GM18868 (cell line): Measurements from ENCODE around the gene HABP4.
A peak's percentile ranks its signal among the peaks of the same experiment; 100 is the strongest.

Experiments
- ATAC-seq: cut with Tn5 transposase; IDR thresholded peaks from one replicate; pipeline ENCODE4 v1.9.1; 2021; ENCODE audit warnings: mild to moderate bottlenecking, moderate library complexity; ENCODE audit not compliant: unreplicated experiment

The HABP4 gene

DNA sequence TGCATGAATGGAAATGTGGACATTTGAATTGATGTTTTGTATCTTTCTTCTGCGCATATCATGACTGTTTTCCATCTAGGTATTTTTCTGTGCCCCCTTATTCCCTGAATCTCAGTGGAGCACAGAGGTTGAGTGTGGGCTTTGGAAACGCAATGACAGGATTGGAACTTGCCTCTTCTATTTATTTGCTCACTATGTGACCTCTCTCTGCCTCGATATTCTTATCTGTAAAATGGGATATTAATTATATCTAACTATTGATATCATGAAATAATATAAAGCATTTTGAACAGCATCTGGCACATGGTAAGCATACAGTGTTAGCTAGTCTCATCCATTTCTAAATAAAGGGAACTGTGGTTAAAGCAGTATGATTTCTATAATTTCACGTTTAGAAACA is 26.0 kb downstream of the HABP4 start:
- no peak for ATAC-seq

DNA sequence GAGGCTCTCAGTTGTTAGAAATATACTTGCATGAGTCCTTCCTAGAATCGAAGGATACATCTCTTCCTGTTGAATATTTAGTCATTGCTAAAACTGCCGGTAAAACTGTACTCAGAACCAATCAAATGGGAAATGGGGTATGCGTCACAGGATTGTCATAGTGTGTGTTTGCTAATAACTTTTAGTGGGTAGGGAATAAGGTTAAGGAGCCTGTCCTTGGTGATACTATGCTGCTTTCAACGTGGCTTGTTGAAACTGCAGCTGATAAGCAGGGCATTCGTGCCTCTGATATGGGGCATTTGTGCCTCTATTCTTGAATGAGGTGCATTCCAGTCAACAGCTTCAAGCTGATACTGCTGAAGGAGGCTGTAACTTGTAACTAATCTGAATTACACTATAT is 26.6 kb downstream of the HABP4 start:
- ATAC-seq = no peak

DNA sequence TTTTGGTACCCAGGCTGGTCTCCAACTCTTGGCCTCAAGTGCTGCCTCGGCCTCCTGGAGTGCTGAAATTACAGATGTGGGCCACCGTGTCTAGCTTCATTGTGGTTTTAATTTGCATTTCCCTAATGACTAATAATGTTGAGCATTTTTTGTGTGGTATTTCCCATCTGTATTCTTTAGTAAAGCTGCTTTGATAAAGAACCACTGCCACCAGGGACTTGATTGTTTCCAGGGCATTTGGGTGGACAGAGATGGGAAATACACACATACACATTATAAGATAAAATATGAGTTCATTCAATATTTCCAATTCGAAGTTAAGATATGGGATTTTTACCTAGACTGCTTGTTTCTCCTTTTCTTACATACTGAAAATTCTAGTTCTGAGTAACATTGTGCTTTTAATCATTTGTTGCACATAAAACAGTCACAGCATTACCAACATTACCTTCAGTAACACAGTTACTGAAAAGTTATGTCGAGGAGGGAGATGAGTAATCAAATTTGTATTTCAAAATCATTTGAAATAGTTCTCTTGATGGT is 28.9 kb downstream of the HABP4 start:
- ATAC-seq = peak; percentile 86

DNA sequence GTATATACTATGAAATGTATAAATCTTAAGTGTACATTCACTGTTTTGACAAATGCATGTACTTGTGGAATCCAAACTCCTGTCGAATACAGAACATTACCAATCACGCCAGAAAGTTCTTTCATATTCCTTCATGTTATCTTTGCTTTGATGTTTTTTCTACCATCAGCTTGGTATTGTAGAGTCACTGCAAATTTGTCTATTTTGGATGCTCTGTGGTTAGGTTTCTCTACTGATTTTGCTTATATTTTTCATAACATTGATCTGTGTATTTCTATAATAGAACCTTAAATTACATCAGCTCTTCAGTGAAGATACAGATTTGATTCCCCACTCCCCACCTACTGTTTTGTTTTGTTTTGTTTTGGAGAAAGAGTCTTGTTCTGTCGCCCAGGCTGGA is 30.8 kb downstream of the HABP4 start:
- ATAC-seq = no peak

DNA sequence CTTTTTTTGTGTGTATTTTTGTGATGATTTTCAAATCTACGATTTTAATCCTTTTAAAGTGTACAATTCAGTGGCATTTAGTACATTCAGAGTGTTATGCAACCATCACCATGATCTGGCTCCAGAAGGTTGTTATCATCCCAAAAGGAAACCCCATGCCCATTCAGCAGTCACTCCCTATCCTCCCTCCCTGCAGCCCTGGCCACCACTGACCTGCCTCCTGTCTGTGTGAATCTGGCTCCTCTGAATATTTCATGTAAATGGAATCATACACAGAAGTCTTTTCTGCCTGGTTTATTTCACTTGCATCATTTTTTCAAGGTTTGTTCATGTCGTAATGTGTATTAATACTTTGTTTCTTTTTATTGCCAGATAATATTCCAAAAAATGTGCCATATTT is 32.5 kb downstream of the HABP4 start:
- ATAC-seq = no peak

- ATAC-seq = no peak
Measured at GRCh38 chr9:96483197-96483596, 33.2 kb downstream of the HABP4 start.

GRCh38 chr9:96483733-96484390 is 33.9 kb downstream of the HABP4 start:
- ATAC-seq = no peak

GRCh38 chr9:96484521-96484931 is 34.6 kb downstream of the HABP4 start:
- ATAC-seq = peak; percentile 93

- no peak for ATAC-seq
Measured at GRCh38 chr9:96485280-96485679, 35.3 kb downstream of the HABP4 start.

GRCh38 chr9:96486386-96487028 is 36.5 kb downstream of the HABP4 start:
- no peak for ATAC-seq

- no peak for ATAC-seq
Measured at GRCh38 chr9:96487029-96487396, 37.0 kb downstream of the HABP4 start.

DNA sequence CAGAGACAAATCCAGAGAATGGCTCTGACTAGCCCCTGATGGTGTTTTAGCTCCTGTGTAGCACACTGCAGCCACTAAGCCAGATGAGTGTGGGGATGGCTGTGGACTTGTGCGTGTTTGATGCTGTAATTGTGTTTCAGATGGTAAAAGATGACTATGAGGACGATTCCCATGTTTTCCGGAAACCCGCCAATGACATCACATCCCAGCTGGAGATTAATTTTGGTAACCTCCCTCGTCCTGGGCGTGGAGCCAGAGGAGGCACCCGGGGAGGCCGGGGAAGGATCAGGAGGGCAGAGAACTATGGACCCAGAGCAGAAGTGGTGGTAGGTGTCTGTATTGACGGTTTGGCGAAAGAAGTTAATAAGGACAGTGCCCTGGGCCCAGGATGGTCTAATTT is 38.0 kb downstream of the HABP4 start:
- no peak for ATAC-seq

GRCh38 chr9:96489482-96489979 is 39.6 kb downstream of the HABP4 start:
- ATAC-seq = no peak

- ATAC-seq = no peak
Measured at GRCh38 chr9:96490534-96491078, 40.6 kb downstream of the HABP4 start.

GRCh38 chr9:96491079-96491879 is 41.3 kb downstream of the HABP4 start:
- no peak for ATAC-seq

GRCh38 chr9:96491880-96492525 is 42.0 kb downstream of the HABP4 start:
- ATAC-seq = no peak

DNA sequence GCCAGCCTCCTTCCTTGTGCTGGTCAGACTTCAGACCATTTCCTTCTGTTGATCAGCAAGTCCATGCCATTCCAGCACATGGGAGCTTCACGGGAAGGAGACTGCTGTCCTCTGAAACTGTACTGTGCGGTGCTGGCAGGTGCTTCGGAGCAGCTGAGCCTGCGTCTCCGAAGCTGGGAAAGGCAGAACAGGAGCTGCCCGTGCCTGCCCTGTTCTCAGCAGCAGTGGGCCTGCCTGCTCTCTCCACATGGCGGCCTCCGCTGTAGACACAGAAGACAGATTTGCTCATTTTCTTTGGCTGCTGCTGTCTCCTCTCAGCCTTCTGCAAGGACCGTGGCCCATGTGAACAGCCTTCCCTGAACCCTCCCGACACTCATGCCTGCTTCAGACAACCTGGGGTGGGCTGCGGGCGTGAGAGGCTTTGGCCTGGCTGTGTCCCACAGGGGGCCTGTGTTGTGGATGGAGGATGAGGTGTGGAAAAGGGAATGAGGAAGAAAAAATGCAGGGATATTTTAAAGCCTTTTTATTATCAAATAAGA is 43.1 kb downstream of the HABP4 start:
- ATAC-seq = no peak

- ATAC-seq = no peak
Measured at GRCh38 chr9:96493757-96494156, 43.8 kb downstream of the HABP4 start.

GRCh38 chr9:96494215-96494800 is 44.3 kb downstream of the HABP4 start:
- ATAC-seq = no peak

GRCh38 chr9:96495341-96495740 is 45.4 kb downstream of the HABP4 start:
- no peak for ATAC-seq
